Upper lobe of left lung (tissue), 6 donors: Measurements from ENCODE around the gene RELL1. TPM values are rescaled to one million over a fixed set of nuclear protein-coding genes. Genes with fewer than 3 reads are reported as not detected.
A peak's percentile ranks its signal among the peaks of the same experiment; 100 is the strongest.

Experiments
- ATAC-seq, 2 donors: fragments of 200-7000 bp; cut with Tn5 transposase; one replicate each; pipeline ENCODE4 v1.9.1; 2022; ENCODE audit warnings: mild to moderate bottlenecking in 2 of 2, moderate library complexity in 2 of 2; ENCODE audit not compliant: low FRiP score in 2 of 2
- DNase-seq, 2 donors: peaks; one replicate each; pipeline ENCODE4 v3.0.0-alpha.2; 2019 to 2020
- H3K27ac ChIP-seq, 4 donors: fragments of 200-600 bp; sonication (generic); one replicate each; pipeline ENCODE4 v1.5.1; 2016 to 2019
- H3K27me3 ChIP-seq, 4 donors: fragments of 200-600 bp; sonication (generic); one replicate each; pipeline ENCODE4 v1.5.1; 2017 to 2019
- H3K36me3 ChIP-seq, 4 donors: fragments of 200-600 bp; sonication (generic); one replicate each; pipeline ENCODE4 v1.5.1; 2016 to 2019
- H3K4me1 ChIP-seq, 4 donors: fragments of 200-600 bp; sonication (generic); one replicate each; pipeline ENCODE4 v1.5.1; 2018 to 2019
- H3K4me3 ChIP-seq, 4 donors: fragments of 200-600 bp; sonication (generic); one replicate each; pipeline ENCODE4 v1.5.1; 2017 to 2019; ENCODE audit warnings: mild to moderate bottlenecking in 2 of 4, moderate library complexity in 1 of 4
- H3K9me3 ChIP-seq, 4 donors: fragments of 200-600 bp; sonication (generic); one replicate each; pipeline ENCODE4 v1.5.1; 2018 to 2019
- CTCF ChIP-seq, 6 experiments: fragments of 450-650 bp in 4 of 6; fragments of 200-600 bp in 2 of 6; sonication (generic) in 2 of 6; IDR thresholded peaks; one replicate each; pipeline ENCODE4 v1.5.1; 2016 to 2019; ENCODE audit warnings: antibody characterized with exemption in 6 of 6
- EP300 ChIP-seq, 4 donors: sonication (generic); formaldehyde crosslinking; IDR thresholded peaks; one replicate each; pipeline ENCODE4 v1.5.1; 2017; ENCODE audit warnings: antibody characterized with exemption in 4 of 4, control low read depth in 2 of 4
- POLR2A ChIP-seq, 4 donors: fragments of 450-650 bp; IDR thresholded peaks; one replicate each; pipeline ENCODE4 v1.5.1; 2016 to 2017; ENCODE audit warnings: antibody characterized with exemption in 4 of 4, mild to moderate bottlenecking in 2 of 4
- POLR2AphosphoS5 ChIP-seq, 2 donors: sonication (generic); formaldehyde crosslinking; IDR thresholded peaks; one replicate each; pipeline ENCODE4 v1.5.1; 2017; ENCODE audit warnings: antibody characterized with exemption in 2 of 2
- WGBS, 2 donors: methylation state at CpG; one replicate each; pipeline ENCODE4 v1.1.5; 2017 to 2018; 5-methylcytosine and 5-hydroxymethylcytosine counted together
- total RNA-seq, 6 donors: library from RNA; depleted of rRNA in 4 of 6; stranded (reverse); fragments of >200 nt in 4 of 6; gene quantifications; one replicate each; pipeline versions ENCODE4 v1.1.0 to v1.2.1, GENCODE V29; 2016 to 2021
- donor health status: DM: no; HTN: no; CAD: no; lungs with moderate emphysema.
- donor health status: DM: no; HTN: yes; CAD: no; lungs with severe emphysema.

RELL1 gene
- total RNA-seq, 6 donors from 2014 or later, result 21.2 to 58.8 (median 40.7) TPM

GRCh38 chr4:37687681-37688080 is 1.5 kb upstream of the RELL1 start:
- no peak overlapping the region for H3K4me3 ChIP-seq
- no peaks in the 10 kb centered on the region for H3K36me3 ChIP-seq
- 86 to 88% methylated on average over 9 of the region's 9 CpGs for WGBS, 2 donors
- peak overlapping the region in 1 of 4 donors; percentile 79 for H3K27ac ChIP-seq
- TF ChIP-seq CTCF (IDR thresholded peaks at IDR 0.05), result no peak
- H3K9me3 ChIP-seq, result no peaks in the 10 kb centered on the region
- DNase-seq (peak in 1 of 2 donors; percentile 61), ATAC-seq (no peak)
- H3K27me3 ChIP-seq, result no peaks in the 10 kb centered on the region
- H3K4me1 ChIP-seq, result peaks cover 16 to 32% (median 24%) of the 10 kb centered on the region in 4 donors

GRCh38 chr4:37687194-37687562 is 1.0 kb upstream of the RELL1 start:
- no peak for DNase-seq

GRCh38 chr4:37685823-37686372 is 278 bp downstream of the RELL1 start:
- no peaks in the 10 kb centered on the region for H3K27me3 ChIP-seq
- H3K36me3 ChIP-seq, result no peaks in the 10 kb centered on the region
- H3K27ac ChIP-seq, result peak overlapping the region; percentile 94 to 99 (median 96)
- DNase-seq (peak in 1 of 2 donors; percentile 55), ATAC-seq (peak; percentile 17 to 59)
- H3K4me3 ChIP-seq, result peak overlapping the region; percentile 76 to 98 (median 92)
- no peaks in the 10 kb centered on the region for H3K9me3 ChIP-seq
- peak in 2 of 6 experiments; percentile 11 to 19 for TF ChIP-seq CTCF (IDR thresholded peaks at IDR 0.05)
- peak; percentile 81 to 96 (median 92) for TF ChIP-seq POLR2A (IDR thresholded peaks at IDR 0.05)
- no peak for TF ChIP-seq EP300 (IDR thresholded peaks at IDR 0.05)
- TF ChIP-seq POLR2AphosphoS5 (IDR thresholded peaks at IDR 0.05), result peak; percentile 84 to 91
- 0 to 1% methylated on average over 27 to 58 of the region's 75 CpGs for WGBS, 2 donors
- H3K4me1 ChIP-seq, result peaks cover 16 to 35% (median 24%) of the 10 kb centered on the region in 4 donors

More at GRCh38 chr4:37687194-37687562, 1.0 kb upstream of the RELL1 start:
- Histone ChIP-seq H3K4me3 (peak overlapping the region in 3 of 4 donors; percentile 76 to 95 (median 89)), H3K4me1 (peaks cover 16 to 35% (median 24%) of the 10 kb centered on the region in 4 donors), H3K27me3 (no peaks in the 10 kb centered on the region), H3K36me3 (no peaks in the 10 kb centered on the region), H3K27ac (peak overlapping the region in 3 of 4 donors; percentile 72 to 98 (median 79)), H3K9me3 (no peaks in the 10 kb centered on the region)
- ATAC-seq, result no peak
- TF ChIP-seq POLR2A (IDR thresholded peaks at IDR 0.05) (no peak), CTCF (IDR thresholded peaks at IDR 0.05) (no peak), POLR2AphosphoS5 (IDR thresholded peaks at IDR 0.05) (no peak), EP300 (IDR thresholded peaks at IDR 0.05) (no peak)
- WGBS, 2 donors, result 34 to 44% methylated on average over 8 to 9 of the region's 9 CpGs

GRCh38 chr4:37685161-37685822 is 884 bp downstream of the RELL1 start:
- H3K4me3 ChIP-seq, result peak overlapping the region; percentile 76 to 98 (median 92)
- H3K36me3 ChIP-seq, result no peaks in the 10 kb centered on the region
- H3K27me3 ChIP-seq, result no peaks in the 10 kb centered on the region
- 1% methylated on average over 16 of the region's 16 CpGs for WGBS, 2 donors
- H3K4me1 ChIP-seq, result peaks cover 16 to 35% (median 24%) of the 10 kb centered on the region in 4 donors
- DNase-seq, result no peak
- peak overlapping the region; percentile 94 to 99 (median 96) for H3K27ac ChIP-seq
- TF ChIP-seq CTCF (IDR thresholded peaks at IDR 0.05) (peak in 1 of 6 experiments; percentile 5), EP300 (IDR thresholded peaks at IDR 0.05) (no peak)
- ATAC-seq, result peak in 1 of 2 donors; percentile 1
- H3K9me3 ChIP-seq, result no peaks in the 10 kb centered on the region
